Femur (tissue), 1 donor: ENCODE data around the gene GIMAP8.
"Not testable (repeated sequence)": the region's sequence is repeated elsewhere in the genome, so short reads cannot be mapped to it uniquely, and the experiment has no call there.

Experiments used
- DNase-seq: peaks from one replicate; pipeline ENCODE4 v3.0.0-alpha.2; 2017

GIMAP8 gene

DNA sequence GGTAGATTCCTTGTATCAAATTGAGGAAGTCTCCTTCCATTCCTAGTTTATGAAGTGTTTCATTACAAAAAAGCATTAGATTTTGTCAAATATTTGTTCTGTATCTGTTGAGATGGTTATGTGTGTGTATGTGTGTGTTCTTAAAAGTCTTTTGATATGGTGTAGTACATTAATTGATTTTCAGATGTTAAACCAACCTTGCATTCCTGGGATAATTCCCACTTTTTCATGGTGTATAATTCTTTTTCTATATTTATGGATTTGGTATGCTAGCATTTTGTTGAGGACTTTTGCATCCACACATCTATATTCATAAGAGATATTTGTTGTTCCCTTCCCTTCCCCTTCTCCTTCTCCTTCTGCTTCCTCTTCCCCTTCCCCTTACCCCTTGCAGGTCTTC lies 8.9 kb upstream of the GIMAP8 start:
- no peak for DNase-seq

DNA sequence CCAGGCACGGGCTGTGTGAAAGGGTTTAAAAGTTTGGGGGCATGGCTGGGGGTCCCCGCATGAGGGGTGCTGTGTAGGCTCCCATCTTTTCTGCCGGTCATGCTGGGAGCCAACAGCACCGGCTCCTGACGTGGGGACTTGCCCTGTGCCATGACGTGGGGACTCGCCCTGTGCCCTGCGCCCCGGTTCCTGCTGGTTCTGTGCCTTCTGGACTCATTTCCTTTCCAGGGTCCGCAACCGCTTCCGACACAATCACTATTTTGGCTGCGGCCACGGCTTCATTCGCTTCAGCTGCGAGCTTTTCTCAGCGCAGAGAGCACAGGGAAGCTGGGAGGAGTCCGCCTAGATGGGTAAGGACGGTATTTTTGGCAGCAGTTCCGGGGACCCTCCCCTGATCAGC lies 7.6 kb upstream of the GIMAP8 start:
- no peak for DNase-seq

DNA sequence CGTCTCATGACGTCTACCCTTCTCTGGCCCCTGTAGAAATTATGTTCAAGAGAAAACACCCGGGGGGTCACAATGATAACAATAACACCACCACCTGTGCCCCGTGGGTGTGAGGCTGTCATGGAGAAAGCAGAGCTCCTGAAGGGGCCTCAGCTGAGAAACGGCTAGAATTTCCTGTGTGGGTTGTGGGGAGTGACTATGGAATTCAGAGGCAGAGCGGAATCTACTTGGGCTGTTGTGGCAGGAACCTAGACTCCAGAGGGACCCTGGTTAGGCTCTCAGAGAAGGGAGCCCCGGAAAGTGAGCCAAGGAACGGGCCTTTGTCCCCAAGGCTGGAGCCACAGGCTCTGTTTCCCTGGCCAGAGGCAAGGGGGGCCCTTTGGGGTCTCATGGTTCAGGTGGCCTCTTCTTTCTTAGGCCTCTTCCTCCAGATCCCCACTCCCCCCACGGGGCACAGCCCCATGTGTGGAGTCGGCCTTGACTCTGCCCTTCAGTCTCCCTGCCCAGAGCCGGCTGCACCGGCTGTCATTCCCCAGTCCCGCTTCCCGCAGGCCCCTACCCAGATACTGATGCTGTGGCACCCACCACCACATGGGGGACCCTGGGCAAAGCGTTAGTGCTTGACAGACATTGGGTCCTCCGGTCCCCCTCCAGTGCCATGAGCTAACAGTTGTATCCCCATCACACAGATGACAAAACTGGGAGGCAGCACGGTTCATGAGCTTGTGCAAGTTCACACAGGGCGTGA lies 6.5 kb upstream of the GIMAP8 start:
- DNase-seq, result no peak

DNA sequence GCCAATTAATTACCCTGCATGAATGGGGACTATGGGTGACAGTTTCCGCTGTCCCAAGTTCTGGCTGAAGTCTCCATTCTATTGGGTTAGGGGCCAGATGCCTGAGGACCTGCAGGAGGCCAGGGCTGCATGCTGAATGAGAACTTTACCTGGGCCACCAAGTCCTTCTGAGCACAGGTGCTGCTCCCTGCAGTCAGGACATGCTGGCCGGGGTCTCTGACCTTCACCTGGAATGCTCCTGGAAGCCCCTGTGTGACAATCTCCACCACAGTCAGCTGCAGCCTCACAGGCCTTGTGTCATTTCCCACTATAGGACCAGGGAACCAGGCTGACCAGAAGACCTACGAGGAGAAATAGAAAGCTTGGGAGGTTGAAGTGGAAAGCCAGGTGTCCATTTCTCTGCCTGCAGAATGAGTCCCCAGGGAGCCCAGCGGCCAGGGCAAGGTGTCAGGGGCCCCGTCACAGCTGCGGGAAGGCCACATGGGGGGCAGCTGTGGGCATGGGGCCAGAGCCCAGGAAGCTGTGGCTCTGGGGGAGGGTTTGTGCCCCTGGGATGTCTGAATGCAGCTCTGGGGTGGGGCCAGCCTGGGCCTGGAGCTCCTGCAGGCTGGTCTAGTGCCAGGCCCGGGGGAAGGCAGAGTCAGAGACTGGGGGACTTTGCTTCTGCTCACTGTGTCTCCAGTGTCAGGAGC lies 5.6 kb upstream of the GIMAP8 start:
- no peak for DNase-seq

DNA sequence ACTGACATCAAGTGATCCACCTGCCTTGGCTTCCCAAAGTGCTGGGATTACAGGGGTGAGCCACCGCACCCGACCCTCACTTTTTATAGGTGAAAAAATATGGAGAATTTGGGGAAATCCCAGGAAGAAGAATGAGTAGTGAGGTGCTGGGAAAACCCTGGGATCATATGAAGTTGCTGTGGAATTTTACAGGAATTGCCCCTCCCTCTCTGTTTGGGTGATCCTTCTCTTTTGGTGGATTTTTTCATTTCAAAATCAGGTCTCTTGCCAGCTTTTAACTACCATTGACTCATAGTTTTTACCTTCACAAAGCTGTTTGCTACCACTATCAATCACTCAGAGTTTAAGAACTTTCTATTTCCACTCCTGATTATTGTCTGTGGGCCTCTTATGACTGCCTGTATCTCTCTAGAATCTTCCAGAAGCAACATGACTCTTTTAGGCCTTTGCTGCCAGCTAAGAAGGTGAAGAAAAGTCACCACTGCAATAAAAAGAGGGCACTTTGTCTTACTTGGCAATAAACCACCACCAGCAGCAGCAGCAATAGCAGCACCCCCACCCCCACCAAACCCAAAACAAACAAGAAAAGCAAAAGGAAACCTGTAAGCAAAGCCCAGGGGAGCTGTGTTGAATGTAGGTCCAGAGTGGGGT lies 4.0 kb upstream of the GIMAP8 start:
- DNase-seq, result no peak

DNA sequence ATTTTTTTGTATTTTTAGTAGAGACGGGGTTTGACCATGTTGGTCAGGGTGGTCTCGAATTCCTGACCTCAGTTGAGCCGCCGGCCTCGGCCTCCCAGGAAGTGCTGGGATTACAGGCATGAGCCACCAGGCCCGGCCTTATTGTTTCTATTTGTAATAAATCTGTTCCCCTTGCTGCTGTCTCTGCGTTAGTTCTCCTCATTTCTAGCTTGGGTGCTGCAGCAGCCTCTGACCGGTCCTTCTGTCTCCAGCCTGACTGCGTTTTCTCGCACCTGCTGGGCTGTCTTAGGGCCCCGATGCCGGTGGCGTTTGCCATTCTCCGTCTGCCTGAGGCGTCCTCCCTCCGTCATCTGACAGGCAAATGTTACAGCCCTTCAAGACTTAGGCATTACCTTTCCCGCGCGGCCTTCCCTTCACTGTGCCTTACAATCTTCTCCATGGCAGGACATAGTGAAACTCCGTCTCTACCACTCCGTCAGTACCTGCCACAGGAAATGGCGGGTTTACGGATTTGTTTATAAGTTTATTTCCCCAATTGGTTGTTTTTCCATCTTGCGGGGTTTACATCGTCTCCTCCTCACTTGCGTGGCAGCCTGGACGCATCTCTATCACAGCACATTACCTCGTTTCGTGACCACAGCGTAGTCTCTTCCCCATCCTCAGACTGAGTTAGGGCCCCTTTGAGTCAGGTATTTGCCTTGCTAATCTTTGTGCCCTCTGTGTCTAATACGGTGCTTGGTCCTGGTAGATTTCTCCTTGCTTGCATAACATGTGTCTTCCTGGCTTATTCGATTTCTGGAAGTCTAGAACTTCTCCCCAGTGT lies 2.3 kb upstream of the GIMAP8 start:
- DNase-seq, result no peak

DNA sequence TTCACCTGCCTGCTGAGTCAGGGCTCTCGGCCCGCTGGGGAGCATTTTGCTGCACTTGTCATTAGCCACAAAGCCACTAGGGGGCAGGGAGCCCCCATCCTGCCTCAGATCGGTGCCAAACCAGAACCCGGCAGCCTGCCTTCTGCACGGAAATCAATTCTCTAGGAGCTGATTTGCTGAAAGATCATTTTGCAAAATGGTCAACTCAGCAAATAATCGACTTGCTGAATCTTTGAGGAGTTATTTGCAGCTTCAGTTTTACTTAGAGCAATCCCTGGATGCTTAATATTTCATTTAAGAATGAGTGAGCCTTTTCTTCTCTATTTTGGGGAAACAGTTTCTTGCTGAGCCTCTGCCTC lies 1.7 kb upstream of the GIMAP8 start:
- DNase-seq, result peak; percentile 78

DNA sequence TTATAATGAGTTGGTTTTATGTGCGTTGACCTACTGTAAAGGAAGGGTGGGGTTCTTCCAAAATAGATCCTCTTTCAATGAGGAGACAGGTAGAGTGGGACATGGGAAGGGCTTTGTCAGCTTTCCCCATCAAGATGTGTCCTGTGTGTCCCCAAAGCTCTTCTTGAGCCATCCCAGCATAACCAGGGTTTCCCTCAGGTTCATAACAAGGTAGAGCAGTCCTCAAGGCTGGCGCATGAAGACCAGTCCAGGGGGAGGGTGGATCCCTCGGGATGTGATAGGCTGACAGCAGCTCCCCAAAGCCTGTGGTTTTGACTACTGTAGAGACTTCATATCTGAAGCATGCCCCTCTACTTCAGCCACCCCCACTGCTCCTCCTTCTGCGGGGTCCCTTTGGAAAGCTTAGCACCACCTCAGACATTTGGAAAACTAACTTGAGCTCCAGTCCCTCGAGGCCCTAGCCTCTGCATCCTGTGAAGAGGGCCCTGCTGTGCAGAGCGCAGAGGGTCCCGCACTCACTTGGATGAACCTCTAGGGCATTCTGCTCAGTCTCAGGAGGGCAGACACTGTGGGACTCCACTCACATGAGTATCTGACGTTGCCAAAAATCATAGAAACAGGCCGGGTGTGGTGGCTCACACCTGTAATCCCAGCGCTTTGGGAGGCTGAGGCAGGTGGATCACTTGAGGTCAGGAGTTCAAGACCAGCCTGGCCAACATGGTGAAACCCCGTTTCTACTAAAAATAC lies 1.1 kb upstream of the GIMAP8 start:
- DNase-seq, result no peak

DNA sequence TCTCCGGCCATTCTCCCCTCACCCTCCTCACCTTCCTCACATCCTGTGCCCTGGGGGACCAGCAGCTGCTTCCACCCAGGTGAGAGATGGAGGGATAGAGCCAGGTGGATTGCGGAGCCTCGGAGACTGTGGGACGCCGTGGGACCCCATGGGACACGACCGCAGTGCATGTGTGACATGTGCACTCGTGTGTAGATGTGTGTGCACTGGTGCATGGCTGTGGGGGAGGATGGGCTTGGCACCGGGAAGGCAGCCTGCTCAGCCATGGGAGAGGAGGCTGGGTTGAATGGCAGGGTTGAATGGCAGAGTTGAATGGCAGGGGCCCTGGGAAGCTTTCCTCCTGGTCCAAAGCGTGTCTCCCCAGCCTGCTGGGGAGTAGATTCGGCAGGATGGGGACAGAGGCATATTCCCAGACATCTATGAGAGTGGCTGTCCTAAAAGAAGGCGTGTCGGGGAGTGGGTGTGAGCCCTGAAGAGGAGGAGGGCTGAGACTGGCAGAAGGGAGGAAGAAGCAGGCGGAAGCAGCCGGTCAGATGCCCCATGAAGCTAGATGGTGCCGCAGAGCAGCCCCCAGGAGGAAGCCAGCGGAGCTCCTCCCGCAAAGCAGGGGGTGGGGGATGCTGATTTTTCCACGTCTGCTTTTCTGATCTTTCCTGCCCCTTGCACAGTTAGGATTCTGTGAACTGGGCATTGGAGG lies 815 bp downstream of the GIMAP8 start:
- peak; percentile 42 for DNase-seq

DNA sequence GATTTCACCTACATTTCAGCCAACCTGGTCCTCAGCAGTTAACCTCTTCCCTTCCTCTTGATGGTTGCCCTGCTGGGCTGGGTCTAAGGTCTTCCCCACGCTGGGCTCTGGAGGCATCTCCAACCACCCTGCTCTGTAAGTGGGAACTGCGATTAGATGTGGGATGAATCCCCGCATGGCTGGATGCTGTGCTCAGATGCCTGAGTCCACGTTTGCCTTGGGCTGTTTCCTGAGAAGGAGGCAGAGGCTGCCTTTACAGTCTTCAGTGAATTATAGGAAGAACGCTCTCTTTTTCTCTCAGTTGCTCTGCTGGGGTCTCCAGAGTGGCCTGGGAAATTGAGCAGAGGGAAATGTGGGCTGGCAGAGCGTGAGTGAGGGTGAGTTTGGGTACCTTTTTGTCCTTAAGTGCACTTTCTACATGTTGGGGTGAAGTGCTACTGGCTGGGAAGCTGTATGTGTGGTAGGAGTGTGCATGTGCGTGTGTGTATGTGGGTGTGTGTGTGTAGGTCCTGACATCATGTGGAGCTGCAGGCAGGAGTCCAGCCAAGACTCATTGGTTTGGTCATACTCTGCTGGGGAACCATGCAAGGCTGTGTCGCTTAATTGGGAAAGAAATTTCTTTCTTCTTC lies 1.5 kb downstream of the GIMAP8 start:
- no peak for DNase-seq

DNA sequence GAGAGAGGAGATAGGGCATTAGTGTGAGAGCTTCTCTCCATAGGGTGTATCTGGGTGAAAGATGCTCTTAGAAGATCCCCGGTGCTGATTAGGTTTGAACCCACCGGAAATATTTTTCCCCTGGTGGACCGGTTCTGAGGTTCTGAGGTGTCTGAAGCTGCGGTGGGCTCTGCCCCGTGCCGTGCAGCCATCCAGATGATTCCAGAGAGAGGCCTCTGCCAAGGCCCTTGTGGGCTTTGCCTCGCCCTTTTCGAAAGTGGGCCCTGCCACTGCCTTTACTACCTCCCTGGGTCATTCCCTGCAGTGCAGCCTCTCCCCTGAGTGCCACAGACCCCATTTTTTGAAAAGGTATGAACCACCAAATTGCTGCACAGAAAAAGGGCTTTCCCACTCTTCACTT lies 2.8 kb downstream of the GIMAP8 start:
- DNase-seq, result no peak

DNA sequence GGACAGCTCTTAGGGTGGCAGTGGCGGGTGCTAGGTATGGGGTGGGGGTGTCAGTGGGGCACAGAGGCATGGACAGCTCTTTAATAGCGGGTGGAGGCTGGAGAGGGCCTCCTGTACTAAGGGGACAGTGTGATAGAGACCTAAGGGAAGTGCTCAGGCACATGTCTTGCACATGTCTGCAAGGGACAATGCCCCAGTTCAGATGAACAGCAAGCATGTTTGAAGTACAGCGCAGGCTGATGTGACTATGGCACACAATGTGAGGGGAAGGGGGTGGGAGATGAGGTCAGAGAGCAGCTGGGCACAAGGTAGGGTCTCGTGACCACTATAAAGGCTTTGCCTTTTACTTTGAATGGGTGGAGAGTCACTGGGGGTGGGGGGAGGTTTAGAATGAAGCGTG lies 3.5 kb downstream of the GIMAP8 start:
- DNase-seq, result no peak

DNA sequence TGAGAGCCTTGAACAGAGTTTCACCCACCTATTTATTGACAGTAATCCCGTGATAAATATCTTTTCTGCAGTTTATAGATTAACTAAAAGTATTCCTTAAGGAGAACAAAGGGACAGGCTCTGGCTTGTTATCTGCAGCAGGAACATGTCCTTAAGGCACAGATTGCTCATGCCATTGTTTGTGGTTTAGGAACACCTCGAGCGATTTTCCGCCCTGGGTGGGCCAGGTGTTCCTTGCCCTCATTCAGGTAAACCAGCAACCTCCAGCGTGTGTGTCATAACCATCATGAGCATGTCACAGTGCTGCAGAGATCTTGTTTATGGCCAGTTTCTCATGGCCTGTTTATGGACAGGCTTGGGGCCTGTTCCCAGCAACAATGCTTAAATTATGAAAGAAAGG lies 6.6 kb downstream of the GIMAP8 start:
- DNase-seq, result not testable (repeated sequence)

DNA sequence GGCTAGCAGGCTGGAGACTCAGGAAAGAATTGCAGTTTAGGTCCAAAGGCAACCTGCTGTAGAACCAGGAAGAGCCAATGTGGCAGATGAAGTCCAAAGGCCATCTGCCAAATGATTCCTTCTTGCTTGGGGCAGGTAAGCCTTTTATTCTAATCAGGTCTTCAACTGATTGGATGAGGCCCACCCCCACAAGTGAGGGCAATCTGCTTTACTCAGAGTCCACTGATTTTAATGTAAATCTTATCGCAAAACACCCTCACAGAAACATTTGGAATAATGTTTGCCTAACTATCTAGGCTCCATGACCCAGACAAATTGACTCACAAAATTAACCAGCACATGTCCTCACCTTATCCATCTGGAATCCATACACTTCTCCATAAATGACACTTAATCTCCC lies 7.8 kb downstream of the GIMAP8 start:
- DNase-seq, result no peak

DNA sequence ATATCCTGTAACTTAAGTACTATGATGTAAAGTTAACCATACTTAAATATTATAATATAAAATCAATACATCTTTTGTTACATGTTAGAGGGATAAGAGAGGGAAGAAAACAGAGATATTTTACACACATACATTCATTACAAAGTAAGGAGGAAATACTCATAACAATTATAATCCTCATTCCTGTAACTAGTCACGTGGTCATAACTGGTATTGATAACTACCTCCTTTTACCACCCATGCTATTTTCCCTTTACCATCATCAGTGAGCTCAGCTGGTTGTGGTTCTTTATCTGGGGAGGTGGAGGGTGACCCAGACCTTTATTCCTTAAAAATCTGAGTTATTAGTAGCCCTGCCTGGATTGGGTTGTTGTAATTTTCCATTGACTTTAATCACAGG lies 8.3 kb downstream of the GIMAP8 start:
- DNase-seq, result no peak

DNA sequence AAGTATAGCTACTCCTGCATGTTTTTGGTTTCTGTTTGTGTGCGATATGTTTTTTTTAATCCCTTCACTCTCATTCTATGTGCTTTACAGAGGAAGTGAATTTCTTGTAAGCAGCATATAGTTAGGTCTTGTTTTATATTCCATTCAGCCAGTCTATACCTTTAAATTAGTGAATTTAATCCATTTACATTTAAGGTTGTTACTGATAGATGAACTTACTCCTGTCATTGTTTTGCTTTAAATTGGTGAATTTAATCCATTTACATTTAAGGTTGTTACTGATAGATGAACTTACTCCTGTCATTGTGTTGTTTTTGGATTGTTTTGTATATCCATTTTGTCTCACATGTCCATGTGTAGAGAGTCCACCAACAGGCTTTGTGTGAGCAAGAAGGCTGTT lies 11.1 kb downstream of the GIMAP8 start:
- no peak for DNase-seq

DNA sequence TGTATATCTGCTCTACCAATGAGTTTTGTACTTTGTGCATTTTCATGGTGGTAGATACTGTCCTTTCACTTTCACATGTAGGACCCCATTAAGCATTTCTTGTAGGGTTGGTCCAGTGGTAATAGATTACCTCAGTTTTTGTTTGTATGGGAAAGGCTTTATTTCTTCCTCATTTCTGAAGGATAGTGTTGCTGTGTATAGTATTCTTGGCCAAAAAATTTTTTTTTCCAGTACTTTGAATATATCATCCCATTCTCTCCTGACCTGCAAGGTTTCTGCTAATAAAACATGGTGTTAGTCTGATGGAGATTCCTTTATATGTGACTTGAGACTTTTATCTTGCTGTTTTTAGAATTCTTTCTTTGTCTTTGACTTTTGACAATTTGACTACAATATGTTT lies 12.0 kb downstream of the GIMAP8 start:
- DNase-seq, result no peak

DNA sequence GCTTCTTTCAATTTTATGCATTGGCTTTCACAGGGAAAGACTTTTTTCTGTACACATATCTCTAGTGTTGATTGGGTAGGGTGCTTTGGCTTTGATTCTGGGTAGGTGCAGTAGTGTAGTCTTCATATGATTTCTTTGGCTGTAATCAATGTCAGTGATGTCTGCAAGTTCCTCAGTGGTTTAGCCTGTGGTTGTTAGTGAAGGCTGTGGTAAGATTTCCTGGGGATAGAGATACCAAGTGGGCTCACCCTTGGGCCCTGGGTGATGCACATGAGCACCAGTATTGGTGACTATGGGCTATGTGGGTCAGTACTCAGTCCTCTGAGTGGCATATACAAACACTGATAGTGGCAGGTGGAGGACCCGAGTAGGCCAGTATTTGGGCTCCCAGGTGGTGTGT lies 13.0 kb downstream of the GIMAP8 start:
- DNase-seq, result no peak

DNA sequence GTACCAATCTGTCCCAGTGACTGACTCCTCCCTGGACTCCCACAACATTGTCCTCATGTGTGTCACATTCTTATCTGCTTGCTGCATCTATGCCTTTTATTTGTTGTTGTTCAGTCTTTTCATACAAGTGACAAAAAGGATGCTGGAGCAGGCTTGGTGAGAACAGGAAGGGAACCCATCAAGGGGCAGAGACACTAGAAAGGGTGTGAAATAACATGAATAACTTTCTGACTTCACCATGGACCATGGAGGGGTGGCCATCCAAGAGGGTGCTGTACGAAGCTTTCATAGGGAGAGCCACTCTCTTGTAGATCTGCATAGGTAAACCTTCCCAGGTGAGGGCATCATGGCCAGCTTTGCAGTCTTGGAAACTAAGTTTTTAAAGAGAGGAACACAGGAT lies 14.5 kb downstream of the GIMAP8 start:
- no peak for DNase-seq

DNA sequence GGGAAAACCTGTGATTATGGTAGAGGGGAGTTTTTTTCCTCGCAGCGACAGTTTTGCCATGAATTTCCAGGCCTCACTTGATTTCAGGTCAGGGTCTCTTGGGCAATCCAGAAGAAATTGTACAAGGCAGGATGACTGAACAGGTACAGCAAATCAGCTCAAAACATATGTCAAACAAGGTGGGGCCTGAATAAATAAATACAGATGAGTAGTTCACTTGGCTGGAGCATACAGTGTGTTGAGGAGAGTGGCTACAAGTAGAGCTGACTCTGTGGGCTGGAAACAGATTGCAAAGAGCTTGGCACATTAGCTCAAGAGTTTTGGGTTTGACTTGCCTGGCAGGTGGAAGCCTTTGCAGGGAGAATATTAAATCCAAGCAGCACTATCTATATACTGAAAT lies 15.0 kb downstream of the GIMAP8 start:
- DNase-seq, result no peak

DNA sequence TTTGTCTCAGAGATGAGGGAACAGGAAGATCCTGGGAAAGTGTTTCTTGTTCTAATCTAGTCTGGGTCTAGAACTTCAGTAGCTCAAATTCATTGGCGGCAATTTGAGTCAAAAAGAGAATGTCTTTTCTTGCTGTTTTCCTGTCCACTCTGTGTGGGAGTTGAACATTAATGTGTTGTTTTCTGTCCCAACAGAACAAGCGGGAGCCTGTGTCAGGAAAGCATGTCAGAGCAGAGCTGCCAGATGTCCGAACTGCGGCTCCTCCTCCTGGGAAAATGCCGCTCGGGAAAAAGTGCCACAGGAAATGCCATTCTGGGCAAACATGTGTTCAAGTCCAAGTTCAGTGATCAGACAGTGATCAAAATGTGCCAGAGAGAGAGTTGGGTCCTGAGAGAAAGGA lies 16.0 kb downstream of the GIMAP8 start:
- no peak for DNase-seq

DNA sequence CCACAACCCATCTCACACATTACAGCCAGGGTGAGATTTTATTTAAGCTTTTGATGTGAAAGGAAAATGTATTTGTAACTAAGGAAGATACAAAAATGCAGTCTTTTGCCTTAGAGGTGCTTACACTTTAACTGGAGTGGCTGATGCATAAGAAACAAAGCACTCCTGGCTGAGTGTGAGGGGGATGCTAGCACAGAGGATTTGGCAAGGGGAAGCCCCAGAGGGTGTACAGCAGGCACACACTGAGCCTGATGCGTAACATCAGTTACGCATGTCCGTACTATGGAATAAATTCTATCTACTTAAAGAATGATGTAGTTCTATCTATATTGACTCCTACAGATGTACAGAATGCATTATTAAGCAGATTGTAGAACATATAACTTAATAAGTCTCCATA lies 17.8 kb downstream of the GIMAP8 start:
- no peak for DNase-seq
